Islet of Langerhans (tissue), 1 donor: ENCODE results near the gene LRRC8A.
"Not testable (repeated sequence)": the region's sequence is repeated elsewhere in the genome, so short reads cannot be mapped to it uniquely, and the experiment has no call there.

ENCODE experiments used
- FAIRE-seq: peaks from one replicate; lab custom pipeline; 2011; peaks lifted over from hg19 to GRCh38; lab: Jason Lieb, UNC

The LRRC8A gene

GRCh38 chr9:128923493-128923883, 41.6 kb downstream of the LRRC8A start:
- FAIRE-seq, result no peak

- no peak for FAIRE-seq
Measured at GRCh38 chr9:128927731-128928411, 45.9 kb downstream of the LRRC8A start.

- FAIRE-seq, result no peak
Measured at GRCh38 chr9:128928624-128929023, 46.7 kb downstream of the LRRC8A start.

GRCh38 chr9:128929560-128929959, 47.6 kb downstream of the LRRC8A start:
- FAIRE-seq, result no peak

- no peak for FAIRE-seq
Measured at GRCh38 chr9:128933731-128934130, 51.8 kb downstream of the LRRC8A start.

- FAIRE-seq, result no peak
Measured at GRCh38 chr9:128936171-128936865, 54.4 kb downstream of the LRRC8A start.

GRCh38 chr9:128937310-128938165, 55.6 kb downstream of the LRRC8A start:
- no peak for FAIRE-seq

GRCh38 chr9:128940271-128940921, 58.5 kb downstream of the LRRC8A start:
- FAIRE-seq, result no peak

- no peak for FAIRE-seq
Measured at GRCh38 chr9:128940946-128941755, 59.2 kb downstream of the LRRC8A start.

GRCh38 chr9:128943832-128944620, 62.1 kb downstream of the LRRC8A start:
- no peak for FAIRE-seq

- not testable (repeated sequence) for FAIRE-seq
Measured at GRCh38 chr9:128944966-128945365, 63.0 kb downstream of the LRRC8A start.

GRCh38 chr9:128945798-128946501, 64.0 kb downstream of the LRRC8A start:
- no peak for FAIRE-seq

GRCh38 chr9:128946571-128947276, 64.8 kb downstream of the LRRC8A start:
- FAIRE-seq, result no peak

GRCh38 chr9:128947277-128947526, 65.3 kb downstream of the LRRC8A start:
- no peak for FAIRE-seq

- FAIRE-seq, result no peak
Measured at GRCh38 chr9:128947527-128948301, 65.8 kb downstream of the LRRC8A start, which contains the start of the genes DOLK and NUP188. TSS of gene DOLK (minus strand) at chr9:128947603. CDS start at chr9:128947303, 300 bp downstream. TSS of gene NUP188 (plus strand) at chr9:128947699. CDS start at chr9:128947720, 21 bp downstream.

GRCh38 chr9:128961403-128961802, 79.5 kb downstream of the LRRC8A start:
- FAIRE-seq, result not testable (repeated sequence)
